HepG2 (cell line): ENCODE results near the gene CXXC5. TPM values are rescaled to one million over a fixed set of nuclear protein-coding genes. Genes with fewer than 3 reads are reported as not detected.
A peak's percentile ranks its signal among the peaks of the same experiment; 100 is the strongest.

Source experiments
- AFF4 ChIP-seq: sonication (generic); formaldehyde crosslinking; IDR thresholded peaks from 2 replicates; pipeline ENCODE4 v1.4.0; 2020; ENCODE audit warnings: missing genetic modification reagents
- ARID5B ChIP-seq: IDR thresholded peaks from 2 replicates; pipeline ENCODE4 v1.4.0; 2020; ENCODE audit warnings: mild to moderate bottlenecking, missing genetic modification reagents
- EED ChIP-seq: sonication (generic); formaldehyde crosslinking; IDR thresholded peaks from 2 replicates; pipeline ENCODE4 v1.5.0; 2020; ENCODE audit warnings: mild to moderate bottlenecking, missing genetic modification reagents
- JDP2 ChIP-seq: sonication (generic); formaldehyde crosslinking; IDR thresholded peaks from 2 replicates; pipeline ENCODE4 v1.8.1; 2022; ENCODE audit warnings: missing genetic modification reagents, borderline replicate concordance
- MAF1 ChIP-seq: sonication (generic); formaldehyde crosslinking; IDR thresholded peaks from 2 replicates; pipeline ENCODE4 v1.5.0; 2020; ENCODE audit warnings: missing genetic modification reagents, borderline replicate concordance
- RARG ChIP-seq: sonication (generic); formaldehyde crosslinking; IDR thresholded peaks from 2 replicates; pipeline ENCODE4 v1.4.0; 2020; ENCODE audit warnings: low read depth, mild to moderate bottlenecking, missing genetic modification reagents
- SAP130 ChIP-seq: IDR thresholded peaks from 2 replicates; pipeline ENCODE4 v1.6.1; 2016; ENCODE audit warnings: low read depth
- TFAP4 ChIP-seq: sonication (generic); IDR thresholded peaks from 2 replicates; pipeline ENCODE4 v1.6.1; 2016; ENCODE audit warnings: low read depth, borderline replicate concordance
- XBP1 ChIP-seq: sonication (generic); formaldehyde crosslinking; IDR thresholded peaks from 2 replicates; pipeline ENCODE4 v1.5.0; 2020; ENCODE audit warnings: missing genetic modification reagents
- ZBTB7B ChIP-seq: sonication (generic); formaldehyde crosslinking; IDR thresholded peaks from 2 replicates; pipeline ENCODE4 v1.4.0; 2020; ENCODE audit warnings: missing genetic modification reagents
- ZNF430 ChIP-seq: sonication (generic); formaldehyde crosslinking; IDR thresholded peaks from 2 replicates; pipeline ENCODE4 v1.9.0; 2021; ENCODE audit warnings: mild to moderate bottlenecking, missing genetic modification reagents
- ZNF432 ChIP-seq: sonication (generic); formaldehyde crosslinking; IDR thresholded peaks from 2 replicates; pipeline ENCODE4 v1.5.0; 2020; ENCODE audit warnings: missing genetic modification reagents, mild to moderate bottlenecking, borderline replicate concordance
- ZNF556 ChIP-seq: sonication (generic); formaldehyde crosslinking; IDR thresholded peaks from 2 replicates; pipeline ENCODE4 v1.4.0; 2020; ENCODE audit warnings: mild to moderate bottlenecking, missing genetic modification reagents, borderline replicate concordance
- ZNF781 ChIP-seq: sonication (generic); formaldehyde crosslinking; IDR thresholded peaks from 2 replicates; pipeline ENCODE4 v1.5.1; 2020; ENCODE audit warnings: borderline replicate concordance, mild to moderate bottlenecking, missing genetic modification reagents; ENCODE audit errors: not compliant biosample characterization
- polyA plus RNA-seq, 8 experiments: library from polyadenylated mRNA; depleted of rRNA in 3 of 8; stranded (reverse) in 7 of 8; unstranded in 1 of 8; fragments of >200 nt; fragmentation: Illumina TruSeq in 4 of 8; extraction: Trizol in 4 of 8; gene quantifications; 2 replicates each; pipeline versions ENCODE4 v1.2.1 to v1.2.3, GENCODE V29; 2011 to 2016; ENCODE audit warnings: low read depth in 4 of 8, missing spikeins in 1 of 8, mixed read lengths in 1 of 8; ENCODE audit not compliant: insufficient read depth in 1 of 8
- total RNA-seq, 5 experiments: library from RNA; depleted of rRNA; stranded (reverse); fragments of >200 nt; fragmentation: Illumina TruSeq; extraction: Trizol; gene quantifications; 2 replicates each; pipeline ENCODE4 v1.2.3, GENCODE V29; 2016; ENCODE audit warnings: low read depth in 1 of 5
- TF ChIP-seq, protein P1 (sequence below): sonication (generic); formaldehyde crosslinking; IDR thresholded peaks from 2 replicates; pipeline ENCODE4 v1.5.1; 2020; ENCODE audit warnings: mild to moderate bottlenecking, missing genetic modification reagents, borderline replicate concordance

CXXC5 gene
- total and polyA plus RNA-seq, 2 of the 13 experiments (the other 11 are each of a cell fraction or from before 2014, with no cell fraction given), result 32.3 to 33.0 TPM

DNA sequence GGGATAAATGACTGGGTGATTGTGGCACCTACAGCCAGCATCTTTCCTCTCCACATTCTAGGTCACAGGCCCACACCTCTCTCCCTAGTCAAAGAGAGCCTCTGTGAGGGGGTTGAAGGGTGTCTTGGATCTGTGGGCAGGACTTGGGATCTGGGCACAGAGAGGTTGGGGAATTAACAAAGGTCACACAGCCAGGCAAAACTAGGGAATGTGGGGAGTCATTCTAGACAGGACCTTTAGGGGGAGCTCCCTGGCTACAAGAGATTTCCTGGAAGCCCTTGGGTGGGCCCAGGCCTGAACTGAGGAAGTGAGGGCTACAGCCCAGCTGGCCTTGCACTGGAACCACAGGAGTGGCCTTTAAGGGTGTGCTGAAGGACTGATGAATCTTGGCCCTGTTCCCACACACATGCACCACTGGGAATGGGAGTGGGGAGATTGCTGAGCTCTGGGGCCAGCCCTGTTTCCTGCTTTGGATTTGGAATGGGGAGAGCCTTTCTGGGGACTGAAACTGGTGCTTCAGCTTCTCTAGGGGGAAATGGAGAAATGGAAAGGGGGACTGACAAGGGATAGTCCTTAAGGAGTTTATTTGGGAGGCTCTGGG is 12.4 kb upstream of the CXXC5 start (continued):
- TF ChIP-seq RARG (CRISPR knock-in tag) (no peak), SAP130 (CRISPR knock-in tag) (peak; percentile 37; the same call in 1 of the 2 replicates), JDP2 (CRISPR knock-in tag) (no peak), ZNF781 (CRISPR knock-in tag) (peak; percentile 36), ZNF556 (CRISPR knock-in tag) (no peak), ARID5B (CRISPR knock-in tag) (no peak), ZNF432 (CRISPR knock-in tag) (no peak), TFAP4 (peak; percentile 52; the same call in 1 of the 2 replicates), ZBTB7B (CRISPR knock-in tag) (peak; percentile 55; the same call in 1 of the 2 replicates), XBP1 (no peak), MAF1 (CRISPR knock-in tag) (no peak), EED (CRISPR knock-in tag) (no peak), AFF4 (CRISPR knock-in tag) (no peak), ZNF430 (no peak)
- TF ChIP-seq, protein P1, sequence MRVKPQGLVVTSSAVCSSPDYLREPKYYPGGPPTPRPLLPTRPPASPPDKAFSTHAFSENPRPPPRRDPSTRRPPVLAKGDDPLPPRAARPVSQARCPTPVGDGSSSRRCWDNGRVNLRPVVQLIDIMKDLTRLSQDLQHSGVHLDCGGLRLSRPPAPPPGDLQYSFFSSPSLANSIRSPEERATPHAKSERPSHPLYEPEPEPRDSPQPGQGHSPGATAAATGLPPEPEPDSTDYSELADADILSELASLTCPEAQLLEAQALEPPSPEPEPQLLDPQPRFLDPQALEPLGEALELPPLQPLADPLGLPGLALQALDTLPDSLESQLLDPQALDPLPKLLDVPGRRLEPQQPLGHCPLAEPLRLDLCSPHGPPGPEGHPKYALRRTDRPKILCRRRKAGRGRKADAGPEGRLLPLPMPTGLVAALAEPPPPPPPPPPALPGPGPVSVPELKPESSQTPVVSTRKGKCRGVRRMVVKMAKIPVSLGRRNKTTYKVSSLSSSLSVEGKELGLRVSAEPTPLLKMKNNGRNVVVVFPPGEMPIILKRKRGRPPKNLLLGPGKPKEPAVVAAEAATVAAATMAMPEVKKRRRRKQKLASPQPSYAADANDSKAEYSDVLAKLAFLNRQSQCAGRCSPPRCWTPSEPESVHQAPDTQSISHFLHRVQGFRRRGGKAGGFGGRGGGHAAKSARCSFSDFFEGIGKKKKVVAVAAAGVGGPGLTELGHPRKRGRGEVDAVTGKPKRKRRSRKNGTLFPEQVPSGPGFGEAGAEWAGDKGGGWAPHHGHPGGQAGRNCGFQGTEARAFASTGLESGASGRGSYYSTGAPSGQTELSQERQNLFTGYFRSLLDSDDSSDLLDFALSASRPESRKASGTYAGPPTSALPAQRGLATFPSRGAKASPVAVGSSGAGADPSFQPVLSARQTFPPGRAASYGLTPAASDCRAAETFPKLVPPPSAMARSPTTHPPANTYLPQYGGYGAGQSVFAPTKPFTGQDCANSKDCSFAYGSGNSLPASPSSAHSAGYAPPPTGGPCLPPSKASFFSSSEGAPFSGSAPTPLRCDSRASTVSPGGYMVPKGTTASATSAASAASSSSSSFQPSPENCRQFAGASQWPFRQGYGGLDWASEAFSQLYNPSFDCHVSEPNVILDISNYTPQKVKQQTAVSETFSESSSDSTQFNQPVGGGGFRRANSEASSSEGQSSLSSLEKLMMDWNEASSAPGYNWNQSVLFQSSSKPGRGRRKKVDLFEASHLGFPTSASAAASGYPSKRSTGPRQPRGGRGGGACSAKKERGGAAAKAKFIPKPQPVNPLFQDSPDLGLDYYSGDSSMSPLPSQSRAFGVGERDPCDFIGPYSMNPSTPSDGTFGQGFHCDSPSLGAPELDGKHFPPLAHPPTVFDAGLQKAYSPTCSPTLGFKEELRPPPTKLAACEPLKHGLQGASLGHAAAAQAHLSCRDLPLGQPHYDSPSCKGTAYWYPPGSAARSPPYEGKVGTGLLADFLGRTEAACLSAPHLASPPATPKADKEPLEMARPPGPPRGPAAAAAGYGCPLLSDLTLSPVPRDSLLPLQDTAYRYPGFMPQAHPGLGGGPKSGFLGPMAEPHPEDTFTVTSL (CRISPR knock-in tag), result no peak
